OCI-LY7 (cell line): ENCODE data around the gene UBE2S. TPM values are rescaled to one million over a fixed set of nuclear protein-coding genes. Genes with fewer than 3 reads are reported as not detected.

Experiments
- BruUV-seq: library from RNA; stranded (reverse); fragments of 400-500 nt; replicated peaks from 2 replicates; lab custom pipeline; 2021; lab: Mats Ljungman, UMichigan
- CTCF ChIA-PET: fragments of 300-600 bp; sonication (Branson Sonifier 250); formaldehyde crosslinking; loops from one replicate; lab custom pipeline; 2022; ENCODE audit warnings: antibody characterized with exemption; ENCODE audit not compliant: unreplicated experiment; lab: Charles Lee
- POLR2A ChIA-PET: fragments of 300-600 bp; sonication (Branson Sonifier 250); formaldehyde crosslinking; loops from one replicate; lab custom pipeline; 2022; ENCODE audit warnings: antibody characterized with exemption; lab: Charles Lee
- DNase-seq: peaks from one replicate; pipeline ENCODE4 v3.0.0-alpha.2; 2015; ENCODE audit warnings: low spot score
- H2AFZ ChIP-seq: fragments of 200-600 bp; sonication (generic), shearing (Covaris generic); 2 replicates; pipeline ENCODE4 v1.6.1; 2014; ENCODE audit warnings: mild to moderate bottlenecking, antibody characterized with exemption, low read length, moderate library complexity
- H3K27ac ChIP-seq: fragments of 200-600 bp; sonication (generic); 2 replicates; pipeline ENCODE4 v1.5.1; 2014; ENCODE audit warnings: mixed run types, low read depth, mild to moderate bottlenecking, moderate library complexity, low read length, inconsistent platforms; ENCODE audit not compliant: poor library complexity, severe bottlenecking
- H3K36me3 ChIP-seq: fragments of 200-600 bp; sonication (generic); 2 replicates; pipeline ENCODE4 v1.6.1; 2014; ENCODE audit warnings: mild to moderate bottlenecking, antibody characterized with exemption, low read length, moderate library complexity, mixed read lengths; ENCODE audit not compliant: insufficient read depth
- H3K4me1 ChIP-seq: fragments of 200-600 bp; sonication (generic); 2 replicates; pipeline ENCODE4 v1.5.1; 2014; ENCODE audit warnings: mild to moderate bottlenecking, low read length; ENCODE audit not compliant: insufficient read depth, poor library complexity, severe bottlenecking
- H3K4me2 ChIP-seq: fragments of 200-600 bp; sonication (generic); 2 replicates; pipeline ENCODE4 v1.6.1; 2014; ENCODE audit warnings: mild to moderate bottlenecking, low read length
- H3K4me3 ChIP-seq: fragments of 200-600 bp; sonication (generic); 2 replicates; pipeline ENCODE4 v1.5.1; 2014; ENCODE audit warnings: mild to moderate bottlenecking, low read depth, low read length; ENCODE audit not compliant: poor library complexity, severe bottlenecking
- H3K79me2 ChIP-seq: fragments of 200-600 bp; sonication (generic); 2 replicates; pipeline ENCODE4 v1.6.1; 2016; ENCODE audit warnings: low read depth, mild to moderate bottlenecking, low read length, moderate library complexity, mixed read lengths; ENCODE audit not compliant: insufficient read depth
- H3K9me2 ChIP-seq: fragments of 200-600 bp; sonication (generic); 2 replicates; pipeline ENCODE4 v1.6.1; 2016; ENCODE audit warnings: mild to moderate bottlenecking, low read length, mixed read lengths; ENCODE audit not compliant: insufficient read depth
- H3K9me3 ChIP-seq: fragments of 200-600 bp; sonication (generic); 2 replicates; pipeline ENCODE4 v1.6.1; 2014; ENCODE audit warnings: mild to moderate bottlenecking, mixed run types, low read length, mixed read lengths
- H4K20me1 ChIP-seq: fragments of 200-600 bp; sonication (generic); 2 replicates; pipeline ENCODE4 v1.6.1; 2014; ENCODE audit warnings: mild to moderate bottlenecking, antibody characterized with exemption, low read length, moderate library complexity, mixed read lengths; ENCODE audit not compliant: insufficient read depth
- EZH2phosphoT487 ChIP-seq: fragments of 200-600 bp; sonication (generic); IDR thresholded peaks from 2 replicates; pipeline ENCODE4 v1.6.1; 2018; ENCODE audit warnings: low read depth, borderline replicate concordance, mild to moderate bottlenecking, mixed run types, antibody characterized with exemption, low read length, moderate library complexity, mixed read lengths
- intact Hi-C: fragments of 100-400 bp; cut with micrococcal nuclease; formaldehyde crosslinking; loops from one replicate; pipeline ENCODE4 v1.10.0; 2022; ENCODE audit not compliant: unreplicated experiment
- total RNA-seq, 2 experiments: library from RNA; depleted of rRNA in 1 of 2; stranded (reverse); fragments of >200 nt in 1 of 2; shearing (Covaris generic) in 1 of 2; gene quantifications; 2 replicates each; pipeline ENCODE4 v1.2.3, GENCODE V29; 2014 to 2022
- TF ChIP-seq, protein P1 (sequence below): fragments of 200-600 bp; sonication (generic); conservative IDR thresholded peaks from 2 replicates; pipeline ENCODE4 v1.5.1; 2014; ENCODE audit warnings: mild to moderate bottlenecking, antibody characterized with exemption, low read length, moderate library complexity, mixed read lengths

The UBE2S gene
- total RNA-seq, 2 experiments from 2014 or later: 285 to 682 TPM

DNA sequence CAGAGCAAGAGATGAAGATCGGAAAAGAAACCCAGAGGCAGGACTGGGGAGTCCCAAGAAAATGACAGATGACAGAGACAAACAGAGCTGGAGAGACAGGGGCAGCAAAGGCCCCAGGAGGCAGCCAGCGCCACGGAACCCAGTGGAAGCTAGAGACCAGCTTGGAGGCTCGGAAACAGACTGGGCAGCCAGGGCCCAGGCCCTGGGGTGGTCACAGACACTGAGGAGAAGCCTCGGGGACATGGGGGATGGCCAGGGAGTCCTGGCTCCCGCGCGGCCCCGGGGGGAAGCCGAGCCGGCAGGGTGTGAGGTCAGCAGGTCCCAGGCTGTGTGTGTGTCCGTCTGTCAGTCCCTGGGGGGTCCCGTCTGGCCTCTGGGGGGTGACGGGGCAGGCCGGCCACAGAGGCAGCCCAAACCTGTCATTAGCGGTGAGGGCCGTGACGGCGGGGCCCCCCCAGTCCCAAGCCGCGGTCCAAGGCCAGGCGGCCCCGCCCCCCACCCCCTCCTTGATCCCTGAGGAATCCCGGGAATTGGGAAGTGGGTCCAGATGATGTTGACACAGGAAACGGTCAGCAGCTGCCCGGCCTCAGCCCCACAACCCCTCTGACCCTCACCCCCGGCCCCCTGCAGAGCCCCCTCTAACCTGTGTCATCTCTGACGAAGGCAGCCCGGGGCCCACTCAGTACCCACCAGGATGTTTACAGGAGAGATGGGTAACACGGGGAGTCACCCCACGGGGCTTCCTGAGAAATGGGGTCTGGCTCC lies 33.4 kb downstream of the UBE2S start:
- Histone ChIP-seq H3K36me3 (no peaks in the 10 kb centered on the region), H3K4me1 (no peaks in the 10 kb centered on the region), H3K79me2 (no peaks in the 10 kb centered on the region), H2AFZ (no peak overlapping the region), H3K27ac (no peak overlapping the region), H3K4me2 (no peak overlapping the region), H4K20me1 (no peaks in the 10 kb centered on the region), H3K4me3 (no peak overlapping the region), H3K9me3 (no peaks in the 10 kb centered on the region), H3K9me2 (no peaks in the 10 kb centered on the region)
- ChIA-PET POLR2A (no interaction called here), CTCF (no interaction called here)
- intact Hi-C loops: no loop called here
- DNase-seq: no peak
- BruUV-seq: no TSS peak
- TF ChIP-seq EZH2phosphoT487: no peak

DNA sequence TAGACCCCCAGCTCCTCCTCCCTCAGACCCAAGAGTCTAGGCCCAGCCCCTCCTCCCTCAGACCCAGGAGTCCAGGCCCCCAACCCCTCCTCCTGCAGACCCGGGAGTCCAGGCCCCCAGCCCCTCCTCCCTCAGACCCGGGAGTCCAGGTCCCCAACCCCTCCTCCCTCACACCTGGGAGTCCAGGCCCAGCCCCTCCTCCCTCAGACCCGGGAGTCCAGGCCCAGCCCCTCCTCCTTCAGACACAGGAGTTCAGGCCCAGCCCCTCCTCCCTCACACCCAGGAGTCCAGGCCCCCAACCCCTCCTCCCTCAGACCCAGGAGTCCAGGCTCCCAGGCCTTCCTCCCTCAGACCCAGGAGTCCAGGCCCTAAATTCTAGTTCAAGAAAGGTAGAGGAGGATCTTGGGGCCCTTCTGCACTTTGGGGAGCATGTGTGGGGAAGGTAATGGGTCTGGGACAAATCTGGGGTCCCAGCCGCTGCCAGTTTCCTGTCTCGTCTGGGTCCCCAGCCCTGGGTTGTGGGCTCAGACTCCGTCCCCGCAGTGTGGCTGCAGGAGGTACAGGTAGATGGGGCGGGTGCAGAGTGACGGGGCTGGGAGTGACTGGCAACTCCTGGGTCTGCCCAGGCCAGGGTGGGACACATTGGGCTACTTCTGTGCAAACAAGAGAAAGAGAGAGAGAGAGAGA lies 34.1 kb downstream of the UBE2S start:
- BruUV-seq: no TSS peak
- Histone ChIP-seq H3K4me3 (no peak overlapping the region), H3K9me2 (no peaks in the 10 kb centered on the region), H3K4me2 (no peak overlapping the region), H3K9me3 (no peaks in the 10 kb centered on the region), H3K27ac (no peak overlapping the region), H3K36me3 (no peaks in the 10 kb centered on the region), H3K4me1 (no peaks in the 10 kb centered on the region), H2AFZ (no peak overlapping the region), H4K20me1 (no peaks in the 10 kb centered on the region), H3K79me2 (no peaks in the 10 kb centered on the region)
- ChIA-PET POLR2A (no interaction called here), CTCF (no interaction called here)
- TF ChIP-seq, protein P1, sequence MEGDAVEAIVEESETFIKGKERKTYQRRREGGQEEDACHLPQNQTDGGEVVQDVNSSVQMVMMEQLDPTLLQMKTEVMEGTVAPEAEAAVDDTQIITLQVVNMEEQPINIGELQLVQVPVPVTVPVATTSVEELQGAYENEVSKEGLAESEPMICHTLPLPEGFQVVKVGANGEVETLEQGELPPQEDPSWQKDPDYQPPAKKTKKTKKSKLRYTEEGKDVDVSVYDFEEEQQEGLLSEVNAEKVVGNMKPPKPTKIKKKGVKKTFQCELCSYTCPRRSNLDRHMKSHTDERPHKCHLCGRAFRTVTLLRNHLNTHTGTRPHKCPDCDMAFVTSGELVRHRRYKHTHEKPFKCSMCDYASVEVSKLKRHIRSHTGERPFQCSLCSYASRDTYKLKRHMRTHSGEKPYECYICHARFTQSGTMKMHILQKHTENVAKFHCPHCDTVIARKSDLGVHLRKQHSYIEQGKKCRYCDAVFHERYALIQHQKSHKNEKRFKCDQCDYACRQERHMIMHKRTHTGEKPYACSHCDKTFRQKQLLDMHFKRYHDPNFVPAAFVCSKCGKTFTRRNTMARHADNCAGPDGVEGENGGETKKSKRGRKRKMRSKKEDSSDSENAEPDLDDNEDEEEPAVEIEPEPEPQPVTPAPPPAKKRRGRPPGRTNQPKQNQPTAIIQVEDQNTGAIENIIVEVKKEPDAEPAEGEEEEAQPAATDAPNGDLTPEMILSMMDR: no peak
- TF ChIP-seq EZH2phosphoT487: no peak
- DNase-seq: no peak
- intact Hi-C loops: no loop called here

DNA sequence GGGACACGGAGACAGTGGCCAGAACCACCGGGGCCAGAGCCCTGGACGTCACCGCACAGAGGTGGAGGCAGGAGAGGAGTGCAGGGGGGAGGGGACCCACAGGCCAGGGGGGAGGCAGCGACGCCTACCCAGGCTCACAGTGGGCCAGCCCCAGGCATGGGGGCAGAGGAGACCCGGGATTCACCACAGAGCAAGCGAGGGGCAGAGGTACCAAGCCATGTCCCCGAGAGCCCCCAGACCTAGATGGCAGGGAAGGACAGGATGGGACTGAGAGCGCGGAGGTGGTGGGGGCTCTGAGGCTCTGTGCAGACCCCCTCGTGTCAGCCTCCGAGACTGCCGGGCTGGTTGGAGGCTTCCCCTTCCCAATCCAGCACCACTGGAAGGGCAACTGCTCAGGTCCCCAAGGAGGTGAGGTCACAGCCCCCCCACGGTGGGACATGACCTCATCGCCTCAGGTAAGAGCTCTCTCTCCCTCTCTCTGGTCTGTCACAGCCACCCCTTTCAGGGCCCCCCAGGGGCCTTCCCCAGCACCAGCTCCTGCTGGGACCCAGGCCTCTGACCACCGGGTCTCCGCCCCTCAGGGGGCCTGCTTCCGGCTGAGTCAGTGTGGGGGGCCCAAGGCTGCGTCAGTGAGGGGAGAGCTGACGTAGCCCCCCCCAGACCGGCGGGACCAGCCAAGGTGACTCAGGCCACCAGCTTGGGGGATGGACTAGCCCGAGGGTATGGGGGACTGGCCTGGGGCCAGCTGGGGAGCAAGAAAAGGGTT lies 35.1 kb downstream of the UBE2S start:
- Histone ChIP-seq H2AFZ (no peak overlapping the region), H3K79me2 (no peaks in the 10 kb centered on the region), H3K4me2 (no peak overlapping the region), H3K9me2 (no peaks in the 10 kb centered on the region), H3K9me3 (no peaks in the 10 kb centered on the region), H3K4me1 (no peaks in the 10 kb centered on the region), H3K4me3 (no peak overlapping the region), H3K36me3 (no peaks in the 10 kb centered on the region), H4K20me1 (no peaks in the 10 kb centered on the region), H3K27ac (no peak overlapping the region)
- no peak for TF ChIP-seq EZH2phosphoT487
- TF ChIP-seq, protein P1: no peak
- CTCF ChIA-PET: no interaction called here
- intact Hi-C loops: no loop called here
- BruUV-seq: no TSS peak
- POLR2A ChIA-PET: no interaction called here
- DNase-seq: no peak
